GM12892 (cell line): ENCODE results near the gene TNFRSF8. TPM values are rescaled to one million over a fixed set of nuclear protein-coding genes. Genes with fewer than 3 reads are reported as not detected.
A peak's percentile ranks its signal among the peaks of the same experiment; 100 is the strongest.

Source experiments
- DNase-seq: peaks from one replicate; pipeline ENCODE4 v3.0.0; 2011; ENCODE audit not compliant: insufficient read length
- FAIRE-seq: peaks from 2 replicates; lab custom pipeline; 2011; peaks lifted over from hg19 to GRCh38; lab: Jason Lieb, UNC
- POLR2A ChIP-seq: IDR thresholded peaks from 2 replicates; pipeline ENCODE4 v1.6.1; 2011; ENCODE audit warnings: low read depth, low read length, control low read depth
- POLR2AphosphoS5 ChIP-seq: IDR thresholded peaks from 2 replicates; pipeline ENCODE4 v1.6.1; 2011; ENCODE audit warnings: low read depth, low read length, control low read depth
- TAF1 ChIP-seq: IDR thresholded peaks from 2 replicates; pipeline ENCODE4 v1.6.1; 2011; ENCODE audit warnings: low read depth, mild to moderate bottlenecking, control low read depth, low read length, borderline replicate concordance
- polyA plus RNA-seq: library from polyadenylated mRNA; unstranded; fragments of >200 nt; gene quantifications from one replicate; pipeline ENCODE4 v1.2.1, GENCODE V29; 2012; ENCODE audit warnings: missing spikeins, inconsistent platforms; ENCODE audit not compliant: missing spikeins

TNFRSF8 gene
- polyA plus RNA-seq, result 45.9 TPM

- FAIRE-seq, result peak; percentile 87
- no peak for DNase-seq
These were observed at the start of gene TNFRSF8 for GRCh38 chr1:12063141-12064072. Gene TNFRSF8 (plus strand): TSS chr1:12063303. CDS start chr1:12063599, 296 bp downstream.

DNA sequence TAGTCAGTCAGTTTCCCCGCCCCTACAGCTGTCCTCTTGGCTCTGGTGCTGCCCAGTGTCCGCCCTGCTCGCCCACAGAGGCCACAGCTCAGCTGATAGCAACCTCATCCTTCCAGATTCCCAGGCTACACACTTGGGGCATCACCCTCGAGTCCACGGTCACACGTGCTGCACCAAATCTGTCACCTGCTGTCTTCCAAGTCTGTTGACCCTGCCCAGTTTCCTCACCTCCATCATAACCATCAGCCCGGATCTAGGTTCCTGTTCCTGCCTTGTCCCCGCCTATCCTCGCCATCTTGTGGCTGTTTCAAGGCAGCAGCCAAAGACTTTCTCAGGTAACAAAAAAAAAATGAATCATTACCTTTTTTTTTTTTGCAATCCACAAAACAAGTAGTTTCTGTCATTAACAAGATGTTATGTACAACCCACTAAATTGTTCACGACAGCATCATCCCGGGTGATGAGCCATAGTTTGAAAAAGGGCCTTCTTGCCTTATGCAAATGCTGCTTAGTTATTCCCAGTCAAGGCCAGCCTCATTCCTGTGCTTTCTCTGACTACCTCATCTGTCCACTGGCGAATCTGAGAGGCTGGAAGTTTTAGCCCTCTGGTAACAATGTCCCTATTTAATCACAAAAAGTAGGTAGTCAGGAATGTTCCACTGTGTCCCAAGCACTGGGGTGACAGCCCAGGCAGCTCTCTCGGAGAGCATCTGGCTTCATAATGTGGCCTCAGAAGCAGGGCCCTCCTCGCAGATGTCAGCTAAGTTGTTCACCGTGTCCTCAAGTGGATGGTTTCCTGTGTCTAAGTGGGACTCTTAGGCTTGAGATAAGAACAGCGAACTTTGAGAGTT is 48.7 kb upstream of the TNFRSF8 start:
- DNase-seq, result no peak
- FAIRE-seq, result no peak
- no peak for TF ChIP-seq TAF1
- no peak for TF ChIP-seq POLR2A
- TF ChIP-seq POLR2AphosphoS5, result no peak

More at GRCh38 chr1:12063141-12064072, at the start of gene TNFRSF8:
- TF ChIP-seq POLR2AphosphoS5 (0 out of 2 replicates have a peak, but pooled peaks have one; percentile 41), TAF1 (no peak), POLR2A (peak; percentile 46; the same call in 1 of the 2 replicates)

- no peak for TF ChIP-seq POLR2AphosphoS5
- TF ChIP-seq TAF1, result no peak
- TF ChIP-seq POLR2A, result no peak
- DNase-seq (no peak), FAIRE-seq (no peak)
These were observed 48.1 kb upstream of the TNFRSF8 start for GRCh38 chr1:12015001-12015491.

DNA sequence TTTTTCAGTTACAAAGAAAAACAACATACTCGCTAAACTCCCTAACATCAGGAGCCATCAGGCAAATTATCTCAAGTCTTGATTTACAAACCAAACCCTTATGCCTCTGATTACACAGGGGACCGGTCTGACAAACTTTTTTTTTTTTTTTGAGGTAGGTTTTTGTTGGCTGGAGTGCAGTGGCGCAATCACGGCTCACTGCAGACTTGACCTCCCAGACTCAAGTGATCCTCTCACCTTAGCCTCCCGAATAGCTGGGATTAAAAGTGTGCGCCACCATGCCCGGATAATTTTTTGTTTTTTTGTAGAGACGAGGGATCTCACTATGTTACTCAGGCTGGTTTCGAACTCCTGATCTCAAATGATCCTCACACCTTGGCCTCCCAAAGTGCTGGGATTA is 47.6 kb upstream of the TNFRSF8 start:
- TF ChIP-seq POLR2AphosphoS5 (no peak), TAF1 (no peak), POLR2A (no peak)
- DNase-seq, result no peak
- no peak for FAIRE-seq

- FAIRE-seq (no peak), DNase-seq (no peak)
- no peak for TF ChIP-seq POLR2AphosphoS5
- no peak for TF ChIP-seq POLR2A
These were observed 46.9 kb upstream of the TNFRSF8 start for GRCh38 chr1:12016182-12016581.

DNA sequence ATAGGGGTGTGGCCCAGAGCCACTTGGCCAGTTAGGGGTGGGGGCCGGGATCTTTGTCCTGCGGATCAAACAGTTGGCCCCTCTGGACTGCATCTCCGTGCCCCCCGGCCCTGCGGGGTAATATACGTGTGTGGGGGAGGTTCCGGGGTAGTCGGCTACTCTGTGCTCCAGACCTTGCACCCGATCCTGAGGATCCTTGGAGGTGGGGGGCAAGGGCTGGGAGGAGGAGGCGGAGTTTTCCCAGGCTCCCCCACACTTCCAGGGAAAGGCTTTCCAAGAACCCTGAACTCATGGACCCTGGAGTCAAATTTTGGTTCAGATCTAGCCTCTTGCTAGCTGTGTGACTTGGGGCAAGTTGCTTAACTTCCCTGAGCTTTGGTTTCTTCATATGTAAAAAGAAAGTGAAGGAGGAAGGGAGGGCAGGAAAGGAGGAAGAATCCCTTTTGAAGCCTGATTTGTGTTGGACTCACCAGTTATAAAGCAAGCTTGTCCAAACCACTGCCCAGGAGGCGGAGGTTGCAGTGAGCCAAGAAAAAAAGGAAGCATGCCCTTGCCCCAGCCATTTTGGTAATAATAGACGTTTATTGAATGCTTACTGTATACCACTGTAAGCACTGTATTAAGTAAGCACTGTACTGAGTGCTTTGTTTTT is 43.1 kb upstream of the TNFRSF8 start:
- DNase-seq (no peak), FAIRE-seq (peak; percentile 78)

DNA sequence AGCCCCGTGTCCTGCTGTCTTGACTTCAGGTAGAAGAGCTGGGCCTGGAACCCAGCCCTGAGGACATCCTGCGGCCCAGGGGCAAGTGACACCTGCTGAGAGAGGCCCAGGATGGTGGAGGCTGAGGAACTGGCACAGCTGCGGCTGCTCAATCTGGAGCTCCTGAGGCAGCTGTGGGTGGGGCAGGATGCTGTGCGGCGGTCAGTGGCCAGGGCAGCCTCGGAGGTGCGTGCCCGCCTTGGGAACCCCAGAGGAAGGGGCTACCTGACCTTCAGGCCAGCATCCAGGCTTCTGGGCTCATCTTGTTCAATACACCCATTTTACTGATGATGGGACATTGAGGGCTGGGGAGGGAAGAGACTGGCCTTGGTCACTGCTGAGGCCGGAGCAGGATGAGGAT is 41.5 kb upstream of the TNFRSF8 start:
- no peak for FAIRE-seq
- no peak for DNase-seq
- no peak for TF ChIP-seq TAF1
- no peak for TF ChIP-seq POLR2AphosphoS5
- TF ChIP-seq POLR2A, result no peak

More for the DNA sequence above, 43.1 kb upstream of the TNFRSF8 start:
- no peak for TF ChIP-seq POLR2A
- TF ChIP-seq POLR2AphosphoS5, result no peak
- no peak for TF ChIP-seq TAF1

- DNase-seq (no peak), FAIRE-seq (no peak)
- TF ChIP-seq TAF1 (no peak), POLR2A (no peak)
These were observed 41.1 kb upstream of the TNFRSF8 start for GRCh38 chr1:12022036-12022435.

- no peak for DNase-seq
These were observed 36.5 kb upstream of the TNFRSF8 start for GRCh38 chr1:12026586-12026985.

GRCh38 chr1:12028248-12028647 is 34.9 kb upstream of the TNFRSF8 start:
- DNase-seq (no peak), FAIRE-seq (no peak)
- TF ChIP-seq POLR2AphosphoS5 (no peak), POLR2A (no peak), TAF1 (no peak)

More at GRCh38 chr1:12026586-12026985, 36.5 kb upstream of the TNFRSF8 start:
- no peak for FAIRE-seq
- TF ChIP-seq TAF1, result no peak
- no peak for TF ChIP-seq POLR2AphosphoS5
- TF ChIP-seq POLR2A, result no peak

- DNase-seq (no peak), FAIRE-seq (no peak)
- TF ChIP-seq POLR2A, result no peak
- no peak for TF ChIP-seq POLR2AphosphoS5
- no peak for TF ChIP-seq TAF1
These were observed 34.1 kb upstream of the TNFRSF8 start for GRCh38 chr1:12028957-12029511.

DNA sequence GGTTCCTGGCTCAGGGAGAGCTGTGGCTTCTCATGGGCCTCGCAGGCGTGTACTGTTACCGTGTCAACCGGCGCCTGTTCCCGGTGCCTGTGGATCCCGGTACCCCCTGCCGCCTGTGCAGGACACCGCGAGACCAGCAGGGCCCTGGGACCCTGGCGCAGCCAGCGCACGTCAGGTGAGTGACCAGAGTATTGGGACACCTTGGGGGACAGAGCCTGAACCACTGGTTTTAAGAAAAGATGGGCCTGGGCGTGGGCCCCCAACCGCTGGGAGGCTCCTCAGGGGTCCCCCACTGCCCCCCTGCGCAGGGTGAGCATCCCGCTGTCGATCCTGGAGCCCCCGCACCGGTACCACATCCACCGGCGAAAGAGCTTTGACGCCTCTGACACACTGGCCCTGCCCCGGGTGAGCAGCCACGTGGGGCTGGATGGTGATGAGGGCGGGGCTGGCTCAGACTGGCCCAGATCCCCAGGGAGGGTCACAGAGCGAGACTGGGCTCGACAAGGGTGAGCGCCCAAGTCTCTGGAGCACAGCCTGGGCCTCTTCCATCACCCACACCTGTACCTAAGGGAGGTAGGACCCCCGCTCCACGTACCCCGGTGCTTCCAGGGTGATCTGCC is 33.3 kb upstream of the TNFRSF8 start:
- FAIRE-seq (no peak), DNase-seq (no peak)
- TF ChIP-seq TAF1, result no peak
- TF ChIP-seq POLR2A, result no peak
- TF ChIP-seq POLR2AphosphoS5, result no peak
